GM19397 (cell line): ENCODE measurements around the gene CEP164.
"Not testable (repeated sequence)": the region's sequence is repeated elsewhere in the genome, so short reads cannot be mapped to it uniquely, and the experiment has no call there.

Source experiments
- ATAC-seq: cut with Tn5 transposase; IDR thresholded peaks from one replicate; pipeline ENCODE4 v1.9.1; 2021; ENCODE audit warnings: mild to moderate bottlenecking, moderate library complexity; ENCODE audit not compliant: unreplicated experiment

CEP164 gene

GRCh38 chr11:117303646-117304315 is 23.9 kb upstream of the CEP164 start:
- ATAC-seq, result no peak

GRCh38 chr11:117305145-117305544 is 22.5 kb upstream of the CEP164 start:
- ATAC-seq, result no peak

- ATAC-seq, result no peak
Measured at GRCh38 chr11:117309310-117309709, 18.3 kb upstream of the CEP164 start.

GRCh38 chr11:117313091-117313490 is 14.6 kb upstream of the CEP164 start:
- ATAC-seq, result no peak

GRCh38 chr11:117313828-117314768 is 13.6 kb upstream of the CEP164 start:
- ATAC-seq, result no peak

- no peak for ATAC-seq
Measured at GRCh38 chr11:117314840-117315239, 12.8 kb upstream of the CEP164 start.

- ATAC-seq, result no peak
Measured at GRCh38 chr11:117315285-117316196, 12.1 kb upstream of the CEP164 start.

- ATAC-seq, result no peak
Measured at GRCh38 chr11:117316197-117316961, 11.3 kb upstream of the CEP164 start, which contains the start of gene BACE1. TSS of gene BACE1 (minus strand) at chr11:117316256. CDS start at chr11:117315795, 461 bp downstream.

GRCh38 chr11:117318738-117319137 is 8.9 kb upstream of the CEP164 start:
- no peak for ATAC-seq

GRCh38 chr11:117319214-117319840 is 8.3 kb upstream of the CEP164 start:
- no peak for ATAC-seq

GRCh38 chr11:117327255-117327566 is 443 bp upstream of the CEP164 start:
- ATAC-seq, result not testable (repeated sequence)

- ATAC-seq, result peak; percentile 1
Measured at GRCh38 chr11:117328375-117329010, 839 bp downstream of the CEP164 start.

GRCh38 chr11:117332843-117333242 is 5.2 kb downstream of the CEP164 start:
- no peak for ATAC-seq

GRCh38 chr11:117333917-117334316 is 6.3 kb downstream of the CEP164 start:
- no peak for ATAC-seq

GRCh38 chr11:117334896-117335295 is 7.2 kb downstream of the CEP164 start:
- ATAC-seq, result no peak

- no peak for ATAC-seq
Measured at GRCh38 chr11:117335399-117335798, 7.7 kb downstream of the CEP164 start.

GRCh38 chr11:117337076-117337475 is 9.4 kb downstream of the CEP164 start:
- no peak for ATAC-seq

GRCh38 chr11:117345039-117345438 is 17.4 kb downstream of the CEP164 start:
- no peak for ATAC-seq

GRCh38 chr11:117354550-117354949 is 26.9 kb downstream of the CEP164 start:
- no peak for ATAC-seq
